GM12878 (cell line): ENCODE measurements around the gene TRAIP. TPM values are rescaled to one million over a fixed set of nuclear protein-coding genes. Genes with fewer than 3 reads are reported as not detected.

ENCODE experiments used
- ATAC-seq: fragments of 200-7000 bp; cut with Tn5 transposase; 3 replicates; pipeline ENCODE4 v1.9.1; 2020; ENCODE audit warnings: mild to moderate bottlenecking, moderate library complexity
- BruUV-seq: library from RNA; stranded (reverse); fragments of 400-500 nt; replicated peaks from 2 replicates; lab custom pipeline; 2021; lab: Mats Ljungman, UMichigan
- CTCF ChIA-PET: fragments of 300-600 bp; sonication (Branson Sonifier 250); formaldehyde crosslinking; extraction: SDS; loops from one replicate; lab custom pipeline; 2021; ENCODE audit warnings: inconsistent platforms; lab: Yijun Ruan, JAX
- POLR2A ChIA-PET: fragments of 350-600 bp; formaldehyde crosslinking; extraction: SDS; loops from one replicate; lab custom pipeline; 2021; ENCODE audit warnings: inconsistent platforms; lab: Charles Lee
- RAD21 ChIA-PET: fragments of 300-600 bp; sonication (Branson Sonifier 250); formaldehyde crosslinking; loops from one replicate; lab custom pipeline; 2023; ENCODE audit warnings: antibody characterized with exemption; ENCODE audit not compliant: unreplicated experiment; lab: Charles Lee
- SMC1A ChIA-PET: fragments of 300-600 bp; sonication (Branson Sonifier 250); formaldehyde crosslinking; loops from one replicate; lab custom pipeline; 2023; ENCODE audit not compliant: unreplicated experiment, uncharacterized antibody; lab: Charles Lee
- DNase-seq: peaks from one replicate; pipeline ENCODE4 v3.0.0-alpha.2; 2011; ENCODE audit warnings: low read depth, low spot score
- FAIRE-seq: peaks from 3 replicates; lab custom pipeline; 2011; peaks lifted over from hg19 to GRCh38; lab: Jason Lieb, UNC
- H2AFZ ChIP-seq: 2 replicates; pipeline ENCODE4 v1.6.0; 2011; ENCODE audit warnings: low read depth, low read length, control low read depth; ENCODE audit not compliant: control insufficient read depth
- H3K27ac ChIP-seq: 2 replicates; pipeline ENCODE4 v1.5.1; 2011; ENCODE audit warnings: control low read depth; ENCODE audit not compliant: control insufficient read depth, insufficient read depth
- H3K27me3 ChIP-seq, 2 experiments: replicated peaks in 1 of 2; 2 replicates each; pipeline versions ENCODE4 v1.6.0 to v1.6.1; 2011; ENCODE audit warnings: low read length in 1 of 2; ENCODE audit not compliant: control insufficient read depth in 2 of 2, insufficient read depth in 2 of 2
- H3K36me3 ChIP-seq, 2 experiments: 2 replicates each; pipeline ENCODE4 v1.5.1; 2011; ENCODE audit warnings: low read length in 1 of 2; ENCODE audit not compliant: control insufficient read depth in 2 of 2, insufficient read depth in 2 of 2
- H3K4me1 ChIP-seq: 2 replicates; pipeline ENCODE4 v1.6.1; 2011; ENCODE audit warnings: mild to moderate bottlenecking, low read length, moderate library complexity, mixed read lengths; ENCODE audit not compliant: control insufficient read depth, insufficient read depth
- H3K4me2 ChIP-seq: 2 replicates; pipeline ENCODE4 v1.6.0; 2011; ENCODE audit warnings: control low read depth; ENCODE audit not compliant: control insufficient read depth, insufficient read depth
- H3K4me3 ChIP-seq: fragments of 200-600 bp; sonication (generic); 2 replicates; pipeline ENCODE4 v1.5.1; 2016
- H3K79me2 ChIP-seq: 2 replicates; pipeline ENCODE4 v1.6.0; 2011; ENCODE audit warnings: low read length; ENCODE audit not compliant: control insufficient read depth, insufficient read depth
- H3K9ac ChIP-seq: 2 replicates; pipeline ENCODE4 v1.8.0; 2011; ENCODE audit warnings: low read length, control low read depth, mixed read lengths; ENCODE audit not compliant: control insufficient read depth, insufficient read depth
- H3K9me3 ChIP-seq: replicated peaks from 3 replicates; pipeline ENCODE4 v1.5.1; 2011; ENCODE audit warnings: mild to moderate bottlenecking, low read length; ENCODE audit not compliant: control insufficient read depth, insufficient read depth
- H4K20me1 ChIP-seq: 2 replicates; pipeline ENCODE4 v1.6.0; 2011; ENCODE audit not compliant: control insufficient read depth, insufficient read depth
- ASH2L ChIP-seq: fragments of 300-600, 200-600 bp; sonication (generic); IDR thresholded peaks from 2 replicates; pipeline ENCODE4 v1.6.1; 2017; ENCODE audit warnings: low read depth, mild to moderate bottlenecking, borderline replicate concordance
- CHD1 ChIP-seq: IDR thresholded peaks from 2 replicates; pipeline ENCODE4 v1.6.1; 2012; ENCODE audit warnings: low read depth, low read length, improper control_type of control experiment
- FOXM1 ChIP-seq: IDR thresholded peaks from 2 replicates; pipeline ENCODE4 v1.6.1; 2012; ENCODE audit warnings: low read depth, mild to moderate bottlenecking, inconsistent platforms, low read length, moderate library complexity
- JUNB ChIP-seq: IDR thresholded peaks from 2 replicates; pipeline ENCODE4 v1.6.1; 2016; ENCODE audit warnings: antibody characterized with exemption, mild to moderate bottlenecking
- MEF2A ChIP-seq: IDR thresholded peaks from 2 replicates; pipeline ENCODE4 v1.6.1; 2011; ENCODE audit warnings: low read depth, mild to moderate bottlenecking, low read length, moderate library complexity; ENCODE audit not compliant: insufficient read depth
- NFIC ChIP-seq: IDR thresholded peaks from 2 replicates; pipeline ENCODE4 v1.6.1; 2012; ENCODE audit warnings: low read depth, mild to moderate bottlenecking, inconsistent platforms, low read length, moderate library complexity
- SIN3A ChIP-seq: IDR thresholded peaks from 2 replicates; pipeline ENCODE4 v1.6.1; 2012; ENCODE audit warnings: low read depth, low read length, improper control_type of control experiment
- ZNF384 ChIP-seq: IDR thresholded peaks from 2 replicates; pipeline ENCODE4 v1.6.1; 2012; ENCODE audit warnings: low read depth, mild to moderate bottlenecking, low read length, improper control_type of control experiment, borderline replicate concordance
- ZZZ3 ChIP-seq: IDR thresholded peaks from 2 replicates; pipeline ENCODE4 v1.6.1; 2011; ENCODE audit warnings: low read depth; ENCODE audit not compliant: control insufficient read depth, insufficient read length
- WGBS: methylation state at CpG from one replicate; pipeline ENCODE4 v1.1.6; 2016; ENCODE audit warnings: low lambda C conversion rate; ENCODE audit not compliant: insufficient replicate concordance, insufficient coverage; ENCODE audit errors: missing lambda C conversion rate; 5-methylcytosine and 5-hydroxymethylcytosine counted together
- in situ Hi-C: fragments of 300-500 bp; cut with MboI; formaldehyde crosslinking; loops from 9 replicates; pipeline ENCODE4 v1.14.3; 2018; ENCODE audit warnings: mixed read lengths
- intact Hi-C: fragments of 100-400 bp; cut with micrococcal nuclease; formaldehyde crosslinking; loops from one replicate; pipeline ENCODE4 v1.14.2; 2022; ENCODE audit not compliant: unreplicated experiment
- polyA plus RNA-seq, 11 experiments: library from polyadenylated mRNA; depleted of rRNA in 4 of 11; unstranded in 6 of 11; stranded (reverse) in 5 of 11; fragments of >200 nt; fragmentation: Nextera tagmentation in 4 of 11; fragmentation: Illumina TruSeq in 1 of 11; extraction: Ambion mirVana in 4 of 11; extraction: Trizol in 1 of 11; gene quantifications; 1 replicate in 1 of 11; 2 replicates in 10 of 11; pipeline versions ENCODE4 v1.2.1 to v1.2.3, GENCODE V29; 2011 to 2016; ENCODE audit warnings: inconsistent platforms in 2 of 11, missing spikeins in 2 of 11, low read depth in 1 of 11
- total RNA-seq, 4 experiments: library from RNA; depleted of rRNA in 3 of 4; stranded (reverse); fragments of >200 nt in 3 of 4; fragmentation: Illumina TruSeq in 1 of 4; extraction: Trizol in 1 of 4; gene quantifications; 2 replicates each; pipeline versions ENCODE4 v1.2.1 to v1.2.3, GENCODE V29; 2013 to 2021
- TF ChIP-seq, protein P1 (sequence below): fragments of 450-650 bp; IDR thresholded peaks from 2 replicates; pipeline ENCODE4 v1.6.1; 2016; ENCODE audit warnings: mild to moderate bottlenecking, moderate library complexity, borderline replicate concordance
- TF ChIP-seq, protein P2 (sequence below): fragments of 150-350 bp; IDR thresholded peaks from 2 replicates; pipeline ENCODE4 v1.6.1; 2016; ENCODE audit warnings: low read depth, low read length
- TF ChIP-seq, protein P3 (sequence below): fragments of 450-650 bp; formaldehyde crosslinking; IDR thresholded peaks from 2 replicates; pipeline ENCODE4 v1.5.0; 2022; ENCODE audit warnings: mild to moderate bottlenecking, missing genetic modification characterization

Gene TRAIP
- total and polyA plus RNA-seq, 10 of the 15 experiments (the other 5 are each of a cell fraction or from before 2014, with no cell fraction given) = 15.9 to 37.0 (median 23.1) TPM

DNA sequence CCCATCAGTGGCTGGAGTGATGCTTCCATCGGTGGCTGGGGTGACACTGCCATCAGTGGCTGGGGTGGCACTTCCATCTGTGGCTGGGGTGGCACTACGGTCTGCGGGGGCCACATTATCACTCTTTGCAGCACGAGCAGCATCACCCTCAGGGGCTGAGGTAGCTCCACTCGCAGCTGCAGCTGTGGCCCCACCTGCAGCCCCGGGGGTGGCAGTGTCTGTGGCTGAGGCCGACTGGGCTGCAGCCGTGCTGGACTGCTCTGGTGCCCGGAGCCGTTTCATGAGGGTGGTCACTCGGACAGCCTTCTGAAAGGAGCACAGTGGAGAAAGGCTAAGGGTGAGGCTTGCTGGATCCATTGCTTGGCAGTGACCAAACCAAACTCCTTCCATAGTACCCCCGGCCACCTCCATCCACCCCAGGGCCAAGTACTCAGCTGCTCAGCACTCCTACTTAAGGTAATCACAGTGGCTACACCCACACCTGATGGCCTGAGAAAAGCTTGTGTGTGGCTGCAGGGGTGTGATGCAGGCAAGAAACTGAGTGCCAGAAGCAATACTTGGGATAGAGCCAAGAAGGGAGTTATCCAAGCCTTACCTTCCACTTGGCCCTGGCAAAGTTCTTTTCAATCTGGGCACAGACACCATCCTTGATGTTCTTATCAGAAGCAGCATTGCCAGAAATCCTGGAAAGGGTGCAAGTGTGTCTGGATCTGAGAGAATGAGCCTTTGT lies 3.4 kb upstream of the TRAIP start:
- CTCF ChIA-PET = no interaction called here
- Histone ChIP-seq H3K79me2 (peaks cover 11% of the 10 kb centered on the region), H3K4me3 (no peak overlapping the region), H3K36me3 (no peaks in the 10 kb centered on the region), H4K20me1 (no peaks in the 10 kb centered on the region), H2AFZ (no peak overlapping the region), H3K9me3 (no peaks in the 10 kb centered on the region), H3K27ac (no peak overlapping the region), H3K4me2 (no peak overlapping the region), H3K9ac (no peak overlapping the region), H3K4me1 (no peaks in the 10 kb centered on the region), H3K27me3 (peaks cover 0 to 3% of the 10 kb centered on the region in 2 experiments; a peak in 3 of 4 replicates)
- DNase-seq (no peak), ATAC-seq (no peak), FAIRE-seq (no peak)
- RAD21 ChIA-PET = no interaction called here
- no TSS peak for BruUV-seq
- in situ Hi-C loops (no loop called here), intact Hi-C loops (loop anchor here (5.0 kb wide), 1 partner anchor 48 kb away; no protein-coding TSS in a partner anchor)
- SMC1A ChIA-PET = no interaction called here
- POLR2A ChIA-PET = interaction anchor here (0.6 kb wide), 1 partner anchor 367 kb away, joined by 8 read pairs; no protein-coding TSS in a partner anchor
- 31% methylated on average over 12 of the region's 12 CpGs for WGBS
- TF ChIP-seq NFIC (no peak), CHD1 (no peak), ASH2L (no peak), ZZZ3 (no peak), FOXM1 (no peak), MEF2A (no peak), SIN3A (no peak), JUNB (no peak), ZNF384 (no peak)
- TF ChIP-seq, protein P1, sequence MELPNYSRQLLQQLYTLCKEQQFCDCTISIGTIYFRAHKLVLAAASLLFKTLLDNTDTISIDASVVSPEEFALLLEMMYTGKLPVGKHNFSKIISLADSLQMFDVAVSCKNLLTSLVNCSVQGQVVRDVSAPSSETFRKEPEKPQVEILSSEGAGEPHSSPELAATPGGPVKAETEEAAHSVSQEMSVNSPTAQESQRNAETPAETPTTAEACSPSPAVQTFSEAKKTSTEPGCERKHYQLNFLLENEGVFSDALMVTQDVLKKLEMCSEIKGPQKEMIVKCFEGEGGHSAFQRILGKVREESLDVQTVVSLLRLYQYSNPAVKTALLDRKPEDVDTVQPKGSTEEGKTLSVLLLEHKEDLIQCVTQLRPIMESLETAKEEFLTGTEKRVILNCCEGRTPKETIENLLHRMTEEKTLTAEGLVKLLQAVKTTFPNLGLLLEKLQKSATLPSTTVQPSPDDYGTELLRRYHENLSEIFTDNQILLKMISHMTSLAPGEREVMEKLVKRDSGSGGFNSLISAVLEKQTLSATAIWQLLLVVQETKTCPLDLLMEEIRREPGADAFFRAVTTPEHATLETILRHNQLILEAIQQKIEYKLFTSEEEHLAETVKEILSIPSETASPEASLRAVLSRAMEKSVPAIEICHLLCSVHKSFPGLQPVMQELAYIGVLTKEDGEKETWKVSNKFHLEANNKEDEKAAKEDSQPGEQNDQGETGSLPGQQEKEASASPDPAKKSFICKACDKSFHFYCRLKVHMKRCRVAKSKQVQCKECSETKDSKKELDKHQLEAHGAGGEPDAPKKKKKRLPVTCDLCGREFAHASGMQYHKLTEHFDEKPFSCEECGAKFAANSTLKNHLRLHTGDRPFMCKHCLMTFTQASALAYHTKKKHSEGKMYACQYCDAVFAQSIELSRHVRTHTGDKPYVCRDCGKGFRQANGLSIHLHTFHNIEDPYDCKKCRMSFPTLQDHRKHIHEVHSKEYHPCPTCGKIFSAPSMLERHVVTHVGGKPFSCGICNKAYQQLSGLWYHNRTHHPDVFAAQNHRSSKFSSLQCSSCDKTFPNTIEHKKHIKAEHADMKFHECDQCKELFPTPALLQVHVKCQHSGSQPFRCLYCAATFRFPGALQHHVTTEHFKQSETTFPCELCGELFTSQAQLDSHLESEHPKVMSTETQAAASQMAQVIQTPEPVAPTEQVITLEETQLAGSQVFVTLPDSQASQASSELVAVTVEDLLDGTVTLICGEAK = no peak
- TF ChIP-seq, protein P2, sequence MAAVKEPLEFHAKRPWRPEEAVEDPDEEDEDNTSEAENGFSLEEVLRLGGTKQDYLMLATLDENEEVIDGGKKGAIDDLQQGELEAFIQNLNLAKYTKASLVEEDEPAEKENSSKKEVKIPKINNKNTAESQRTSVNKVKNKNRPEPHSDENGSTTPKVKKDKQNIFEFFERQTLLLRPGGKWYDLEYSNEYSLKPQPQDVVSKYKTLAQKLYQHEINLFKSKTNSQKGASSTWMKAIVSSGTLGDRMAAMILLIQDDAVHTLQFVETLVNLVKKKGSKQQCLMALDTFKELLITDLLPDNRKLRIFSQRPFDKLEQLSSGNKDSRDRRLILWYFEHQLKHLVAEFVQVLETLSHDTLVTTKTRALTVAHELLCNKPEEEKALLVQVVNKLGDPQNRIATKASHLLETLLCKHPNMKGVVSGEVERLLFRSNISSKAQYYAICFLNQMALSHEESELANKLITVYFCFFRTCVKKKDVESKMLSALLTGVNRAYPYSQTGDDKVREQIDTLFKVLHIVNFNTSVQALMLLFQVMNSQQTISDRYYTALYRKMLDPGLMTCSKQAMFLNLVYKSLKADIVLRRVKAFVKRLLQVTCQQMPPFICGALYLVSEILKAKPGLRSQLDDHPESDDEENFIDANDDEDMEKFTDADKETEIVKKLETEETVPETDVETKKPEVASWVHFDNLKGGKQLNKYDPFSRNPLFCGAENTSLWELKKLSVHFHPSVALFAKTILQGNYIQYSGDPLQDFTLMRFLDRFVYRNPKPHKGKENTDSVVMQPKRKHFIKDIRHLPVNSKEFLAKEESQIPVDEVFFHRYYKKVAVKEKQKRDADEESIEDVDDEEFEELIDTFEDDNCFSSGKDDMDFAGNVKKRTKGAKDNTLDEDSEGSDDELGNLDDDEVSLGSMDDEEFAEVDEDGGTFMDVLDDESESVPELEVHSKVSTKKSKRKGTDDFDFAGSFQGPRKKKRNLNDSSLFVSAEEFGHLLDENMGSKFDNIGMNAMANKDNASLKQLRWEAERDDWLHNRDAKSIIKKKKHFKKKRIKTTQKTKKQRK = no peak
- TF ChIP-seq, protein P3, sequence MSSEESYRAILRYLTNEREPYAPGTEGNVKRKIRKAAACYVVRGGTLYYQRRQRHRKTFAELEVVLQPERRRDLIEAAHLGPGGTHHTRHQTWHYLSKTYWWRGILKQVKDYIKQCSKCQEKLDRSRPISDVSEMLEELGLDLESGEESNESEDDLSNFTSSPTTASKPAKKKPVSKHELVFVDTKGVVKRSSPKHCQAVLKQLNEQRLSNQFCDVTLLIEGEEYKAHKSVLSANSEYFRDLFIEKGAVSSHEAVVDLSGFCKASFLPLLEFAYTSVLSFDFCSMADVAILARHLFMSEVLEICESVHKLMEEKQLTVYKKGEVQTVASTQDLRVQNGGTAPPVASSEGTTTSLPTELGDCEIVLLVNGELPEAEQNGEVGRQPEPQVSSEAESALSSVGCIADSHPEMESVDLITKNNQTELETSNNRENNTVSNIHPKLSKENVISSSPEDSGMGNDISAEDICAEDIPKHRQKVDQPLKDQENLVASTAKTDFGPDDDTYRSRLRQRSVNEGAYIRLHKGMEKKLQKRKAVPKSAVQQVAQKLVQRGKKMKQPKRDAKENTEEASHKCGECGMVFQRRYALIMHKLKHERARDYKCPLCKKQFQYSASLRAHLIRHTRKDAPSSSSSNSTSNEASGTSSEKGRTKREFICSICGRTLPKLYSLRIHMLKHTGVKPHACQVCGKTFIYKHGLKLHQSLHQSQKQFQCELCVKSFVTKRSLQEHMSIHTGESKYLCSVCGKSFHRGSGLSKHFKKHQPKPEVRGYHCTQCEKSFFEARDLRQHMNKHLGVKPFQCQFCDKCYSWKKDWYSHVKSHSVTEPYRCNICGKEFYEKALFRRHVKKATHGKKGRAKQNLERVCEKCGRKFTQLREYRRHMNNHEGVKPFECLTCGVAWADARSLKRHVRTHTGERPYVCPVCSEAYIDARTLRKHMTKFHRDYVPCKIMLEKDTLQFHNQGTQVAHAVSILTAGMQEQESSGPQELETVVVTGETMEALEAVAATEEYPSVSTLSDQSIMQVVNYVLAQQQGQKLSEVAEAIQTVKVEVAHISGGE = no peak
